ENCODE results near the gene DNAAF1. TPM values are rescaled to one million over a fixed set of nuclear protein-coding genes. Genes with fewer than 3 reads are reported as not detected.
"Not testable (repeated sequence)": the region's sequence is repeated elsewhere in the genome, so short reads cannot be mapped to it uniquely, and the experiment has no call there.

Gene DNAAF1
- total RNA-seq, 1 donor from 2014 or later = not detected

DNA sequence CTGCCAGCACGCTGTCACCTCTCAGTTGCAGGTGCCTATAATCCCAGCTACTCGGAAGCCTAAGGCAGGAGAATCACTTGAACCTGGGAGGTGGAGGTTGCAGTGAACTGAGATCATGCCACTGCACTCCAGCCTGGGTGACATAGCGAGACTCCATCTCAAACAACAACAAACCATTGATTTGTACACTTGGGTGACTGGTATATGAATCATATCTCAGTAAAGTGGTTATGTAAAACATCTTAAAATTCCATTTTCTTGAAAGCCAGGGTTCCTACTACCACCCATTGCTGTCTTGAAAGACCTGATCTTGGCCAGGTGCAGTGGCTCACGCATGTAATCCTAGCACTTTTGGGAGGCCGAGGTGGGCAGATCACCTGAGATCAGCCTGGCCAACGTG, 60.0 kb downstream of the DNAAF1 start:
- intact Hi-C loops (cut with micrococcal nuclease) = not testable (repeated sequence)

DNA sequence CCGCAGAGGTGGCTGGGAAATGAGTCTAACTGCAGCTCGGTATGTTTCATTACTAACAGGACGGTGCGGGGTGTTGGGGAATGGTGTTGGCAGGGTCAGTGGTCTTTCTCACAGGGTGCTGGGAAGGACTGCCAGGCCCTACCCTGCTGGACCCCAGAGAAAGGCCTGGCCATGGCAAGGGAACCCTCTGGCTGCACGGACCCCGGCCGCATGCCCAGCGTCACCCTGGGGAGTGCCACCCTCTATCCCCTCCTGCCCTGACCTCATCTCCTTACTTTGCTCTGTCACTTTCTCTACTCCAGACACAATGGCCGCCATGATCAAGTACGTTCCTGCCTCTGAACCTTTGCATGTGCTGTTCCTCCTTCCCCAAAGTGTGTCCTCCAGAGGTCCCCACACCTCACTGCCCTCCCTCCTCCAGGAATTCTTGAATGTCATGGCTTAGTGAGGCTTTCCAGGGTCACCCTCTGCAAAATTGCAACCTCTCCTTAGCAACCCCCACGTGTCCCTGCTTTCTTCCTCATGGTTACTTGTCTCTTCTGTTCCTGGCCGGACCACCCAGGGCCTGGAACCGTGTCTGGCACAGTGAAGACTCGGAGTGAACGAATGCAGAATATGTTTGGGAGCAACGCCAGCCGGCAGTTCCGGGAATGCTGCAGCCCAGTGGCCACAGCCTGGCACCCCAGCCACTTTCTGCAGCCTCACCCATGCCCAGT, 61.0 kb downstream of the DNAAF1 start:
- intact Hi-C loops (cut with micrococcal nuclease) = no loop called here

DNA sequence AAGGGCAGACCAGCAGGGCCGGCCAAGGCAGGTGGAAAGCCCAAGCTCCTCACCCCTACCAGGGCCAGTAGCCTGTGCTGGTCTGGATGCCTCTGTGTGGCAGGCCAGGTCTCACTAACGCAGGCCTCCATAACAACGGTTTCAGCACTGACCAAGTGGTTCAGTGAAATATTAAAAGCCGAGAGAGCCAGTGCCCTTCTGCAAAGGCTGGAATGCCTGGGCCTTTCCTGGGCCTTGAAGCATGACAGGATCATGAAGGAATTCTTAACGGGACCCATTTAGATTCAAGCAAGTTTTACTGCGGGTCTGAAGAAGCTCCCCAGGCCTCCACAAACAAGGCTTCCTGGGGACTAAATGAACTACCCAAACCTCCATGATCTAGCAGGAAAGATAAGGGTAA, 62.1 kb downstream of the DNAAF1 start:
- intact Hi-C loops (cut with micrococcal nuclease) = no loop called here

DNA sequence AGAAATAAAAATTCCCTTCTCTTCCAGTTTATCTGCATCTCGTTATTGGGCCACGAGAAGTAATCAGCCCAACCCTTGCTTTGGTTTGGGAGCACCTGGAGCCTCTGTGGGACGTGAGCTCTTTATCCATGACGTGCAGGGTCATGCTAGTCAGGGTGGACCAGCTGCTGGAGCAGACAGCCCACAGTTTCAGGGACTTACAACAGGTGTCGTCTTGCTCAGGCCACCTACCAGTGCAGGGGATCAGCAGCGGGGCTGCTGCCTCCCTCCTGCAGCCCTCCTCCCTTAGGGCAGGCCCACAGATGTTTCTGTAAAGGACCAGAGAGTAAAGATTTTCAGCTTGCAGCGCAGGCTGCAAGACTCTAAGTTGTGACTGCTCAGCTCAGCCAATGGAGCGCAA, 62.8 kb downstream of the DNAAF1 start:
- intact Hi-C loops (cut with micrococcal nuclease) = no loop called here

DNA sequence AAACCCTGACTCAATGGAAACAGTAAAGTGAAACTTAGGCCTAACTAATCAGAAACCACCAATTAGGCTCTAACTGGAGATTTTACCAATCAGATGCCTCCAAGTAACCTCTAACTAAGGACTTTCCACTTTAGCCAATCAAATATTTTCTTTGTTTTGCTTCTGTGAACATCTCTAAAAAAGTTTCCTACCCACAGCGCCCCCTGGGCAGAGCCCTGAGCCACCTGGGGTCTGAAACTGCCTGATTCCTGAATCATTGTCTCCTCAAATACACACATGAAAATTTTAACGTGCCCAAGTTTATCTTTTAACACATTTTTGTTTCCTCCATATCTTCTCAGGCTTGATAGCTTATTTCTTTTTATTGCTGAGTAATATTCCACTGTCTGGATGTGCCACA, 64.9 kb downstream of the DNAAF1 start:
- intact Hi-C loops (cut with micrococcal nuclease) = no loop called here

DNA sequence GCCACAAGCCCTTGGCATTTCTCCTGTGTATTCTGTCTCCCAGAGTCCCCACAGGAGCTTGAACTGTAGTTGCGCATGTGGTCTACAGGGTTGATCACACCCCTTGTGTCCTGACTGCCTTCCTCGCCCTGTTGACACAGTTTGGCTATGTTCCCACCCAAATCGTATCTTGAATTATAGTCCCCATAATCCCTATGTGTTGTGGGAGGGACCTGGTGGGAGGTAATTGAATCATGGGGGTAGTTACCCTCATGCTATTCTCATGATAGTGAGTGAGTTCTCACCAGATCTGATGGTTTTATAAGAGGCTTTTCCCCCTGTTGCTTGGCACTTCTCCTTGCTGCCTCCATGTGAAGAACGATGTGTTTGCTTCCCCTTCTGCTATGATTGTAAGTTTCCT, 67.0 kb downstream of the DNAAF1 start:
- intact Hi-C loops (cut with micrococcal nuclease) = no loop called here

DNA sequence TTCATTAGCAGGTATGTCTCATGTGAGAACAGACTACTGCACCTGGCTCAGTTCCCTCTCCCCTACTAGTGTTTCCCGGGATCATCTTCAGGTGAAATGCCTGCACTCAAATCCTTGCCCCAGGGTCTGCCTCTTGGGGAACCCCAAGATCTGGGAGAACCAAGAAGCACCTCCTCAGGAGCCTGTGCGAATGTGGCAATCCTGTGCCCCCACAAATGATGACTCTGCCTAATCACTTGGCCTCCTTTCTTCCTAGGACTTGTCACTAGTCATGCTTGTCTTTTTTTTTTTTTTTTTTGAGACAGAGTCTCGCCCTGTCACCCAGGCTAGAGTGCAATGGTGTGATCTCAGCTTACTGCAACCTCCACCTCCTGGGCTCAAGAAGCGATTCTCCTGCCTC, 67.5 kb downstream of the DNAAF1 start:
- intact Hi-C loops (cut with micrococcal nuclease) = no loop called here

DNA sequence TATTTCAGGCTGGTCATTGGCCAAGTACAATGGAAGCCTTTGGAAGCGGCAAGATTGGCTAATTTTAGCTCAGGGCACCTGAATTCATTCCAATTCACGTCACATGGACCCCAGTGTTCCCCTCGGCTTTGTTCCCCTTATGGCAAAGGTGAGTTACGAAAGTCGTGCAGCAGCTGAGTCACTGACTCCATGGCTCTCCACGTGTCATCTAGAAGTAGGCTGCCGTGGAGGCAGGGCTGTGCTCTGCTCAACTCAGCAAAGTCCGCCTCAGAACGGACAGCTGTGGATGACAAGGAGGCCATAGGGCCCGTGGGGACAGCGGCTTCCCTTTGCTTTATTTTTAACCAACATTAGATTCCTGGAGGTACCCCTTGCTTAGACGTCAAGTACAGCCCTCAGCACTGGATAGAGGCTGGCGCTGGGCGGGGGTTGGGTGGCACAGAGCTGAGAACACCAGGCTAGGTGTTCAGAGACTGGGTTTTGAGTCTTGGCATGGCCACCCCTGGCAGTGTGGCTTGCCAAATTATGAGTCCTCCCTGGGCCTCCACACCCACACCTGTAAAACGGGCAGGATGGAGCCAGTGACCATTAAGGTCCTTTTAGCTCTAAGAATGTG, 69.5 kb downstream of the DNAAF1 start:
- intact Hi-C loops (cut with micrococcal nuclease) = no loop called here

DNA sequence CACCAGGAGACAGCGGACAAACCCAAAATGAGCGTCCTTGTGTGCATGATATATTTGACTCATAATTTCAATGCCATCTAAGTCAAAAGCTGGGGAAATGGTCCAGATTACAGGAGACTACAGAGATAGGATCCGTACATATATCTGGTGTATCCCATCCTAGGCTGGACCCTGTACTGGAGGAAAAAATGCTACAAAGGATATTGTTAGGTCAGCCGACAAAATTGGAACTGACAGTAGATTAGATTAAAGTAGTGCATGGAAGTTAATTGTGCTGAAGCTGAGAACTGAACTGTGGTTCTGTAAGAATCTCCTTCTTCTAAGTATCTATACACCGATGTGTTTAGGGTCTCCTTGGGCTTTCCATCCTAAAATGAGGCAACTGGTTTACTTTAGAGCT, 70.4 kb downstream of the DNAAF1 start:
- intact Hi-C loops (cut with micrococcal nuclease) = no loop called here

DNA sequence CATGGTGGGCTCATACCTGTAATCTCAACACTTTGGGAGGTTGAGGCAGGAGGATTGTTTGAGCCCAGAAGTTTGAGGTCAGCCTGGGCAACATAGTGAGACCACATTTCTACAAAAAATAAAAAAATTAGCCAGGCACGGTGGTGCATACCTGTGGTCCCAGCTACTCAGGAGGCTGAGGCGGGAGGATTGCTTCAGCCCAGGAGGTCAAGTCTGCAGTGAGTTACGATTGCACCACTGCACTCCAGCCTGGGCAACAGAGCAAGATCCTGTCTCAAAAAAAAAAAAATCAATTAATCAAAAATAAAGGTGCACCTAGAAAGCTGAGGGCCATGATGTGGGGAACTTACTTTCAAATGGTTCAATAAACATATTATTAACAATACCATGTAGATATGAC, 71.0 kb downstream of the DNAAF1 start:
- intact Hi-C loops (cut with micrococcal nuclease) = not testable (repeated sequence)

DNA sequence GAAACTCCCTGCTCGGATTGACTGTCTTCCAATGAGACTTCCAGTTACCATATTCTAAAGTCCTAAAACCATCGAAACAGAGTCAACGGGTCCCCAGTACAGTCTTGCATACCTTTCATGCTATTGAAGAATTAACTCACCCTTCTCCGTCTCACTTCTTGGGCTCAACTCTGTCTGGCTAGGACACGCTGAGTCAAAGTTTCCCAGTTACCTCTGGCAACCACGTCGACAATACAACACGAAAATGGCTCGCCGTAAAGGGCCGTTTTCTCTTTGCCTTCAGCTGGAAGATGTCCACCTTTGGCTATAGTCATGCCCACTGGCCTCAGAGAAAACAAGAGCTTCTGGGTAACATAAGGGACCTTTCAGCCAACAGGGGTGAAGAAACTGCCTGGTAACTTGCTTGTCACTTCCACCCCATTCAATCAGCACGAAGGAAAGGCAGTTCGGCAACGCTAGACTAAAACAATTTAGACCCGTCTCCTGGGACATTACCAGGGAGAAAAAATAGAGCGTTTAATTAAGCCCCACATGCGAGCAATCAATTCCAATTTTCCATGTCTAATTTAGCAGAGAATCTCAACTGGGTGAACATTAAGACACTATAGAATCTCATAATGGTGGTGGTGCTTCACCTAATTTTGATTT, 73.2 kb downstream of the DNAAF1 start:
- intact Hi-C loops (cut with micrococcal nuclease) = no loop called here

DNA sequence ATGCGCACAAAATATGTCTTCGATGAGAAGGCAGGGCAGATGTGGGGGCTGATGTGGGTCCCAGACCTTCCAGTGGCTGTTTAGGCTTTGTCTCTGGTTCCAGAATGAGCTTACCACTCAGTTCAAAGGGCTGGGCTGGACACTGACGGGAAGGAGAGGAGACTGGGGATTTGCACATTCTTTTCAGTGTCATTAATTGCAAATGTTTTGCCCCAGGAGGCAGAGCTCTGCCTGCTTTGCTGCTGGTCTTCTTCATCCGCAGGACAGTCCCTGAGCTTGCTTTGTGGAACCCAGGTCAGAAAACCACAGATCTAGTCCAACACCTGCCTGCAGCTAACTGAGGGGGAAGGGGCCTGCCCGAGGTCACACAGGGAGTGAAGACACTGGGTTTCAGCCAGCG, 73.8 kb downstream of the DNAAF1 start:
- intact Hi-C loops (cut with micrococcal nuclease) = no loop called here

DNA sequence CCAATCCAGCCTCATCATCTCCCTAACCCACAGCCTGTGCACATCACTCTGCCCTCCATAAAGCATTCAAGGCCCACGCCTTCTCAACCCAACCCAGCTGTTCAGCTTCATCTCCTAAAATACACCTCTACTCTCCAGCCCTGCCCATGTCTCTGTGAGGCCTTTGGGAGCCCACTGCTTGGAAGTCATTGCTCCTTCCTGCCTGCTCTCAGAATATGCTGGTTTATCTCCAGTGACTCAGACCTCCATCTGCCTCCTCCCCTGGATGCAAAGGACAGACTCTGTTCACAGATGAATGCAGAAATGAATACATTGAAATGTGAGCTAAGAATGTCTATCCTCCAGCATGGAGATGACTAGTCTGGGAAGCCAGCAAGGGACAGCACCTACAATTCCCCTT, 75.7 kb downstream of the DNAAF1 start:
- intact Hi-C loops (cut with micrococcal nuclease) = no loop called here

DNA sequence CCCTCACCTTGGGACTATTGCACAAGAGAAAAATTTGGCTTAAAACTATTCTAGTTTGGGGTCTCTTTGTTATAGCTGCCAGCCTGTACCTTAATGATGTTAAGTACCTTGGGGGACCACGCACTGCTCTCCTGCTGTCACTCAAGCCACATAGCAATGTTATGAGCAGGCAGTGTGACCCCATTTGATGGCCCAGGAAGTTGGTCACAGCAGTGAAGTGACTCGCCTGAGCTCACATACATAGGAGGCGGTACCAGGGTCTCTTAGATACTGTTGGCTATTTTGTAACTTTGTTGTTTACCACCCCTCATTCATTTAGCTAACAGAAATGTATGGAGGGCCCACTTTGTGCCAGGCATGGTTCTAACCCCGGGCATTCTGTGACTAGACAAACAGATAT, 78.3 kb downstream of the DNAAF1 start:
- intact Hi-C loops (cut with micrococcal nuclease) = no loop called here

DNA sequence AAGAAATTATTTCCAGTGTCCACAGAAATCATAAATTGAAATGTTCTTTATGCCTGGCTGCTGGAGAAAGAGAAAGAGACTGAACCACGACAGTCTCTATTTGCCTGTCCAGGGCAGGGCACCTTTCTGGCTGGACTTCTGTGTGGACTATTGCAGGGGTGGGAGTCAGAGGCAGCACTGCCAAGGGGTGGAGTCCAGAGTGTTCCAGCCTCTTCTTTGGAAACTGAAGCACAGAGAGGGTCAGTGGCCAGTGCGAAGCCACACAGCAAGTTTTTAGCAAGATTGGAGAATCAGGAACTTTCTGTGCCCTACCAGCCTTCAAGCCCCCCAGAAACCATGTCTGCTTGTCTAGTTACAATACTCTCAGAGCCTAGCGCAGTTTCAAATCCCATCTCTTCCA, 79.4 kb downstream of the DNAAF1 start:
- intact Hi-C loops (cut with micrococcal nuclease) = no loop called here

DNA sequence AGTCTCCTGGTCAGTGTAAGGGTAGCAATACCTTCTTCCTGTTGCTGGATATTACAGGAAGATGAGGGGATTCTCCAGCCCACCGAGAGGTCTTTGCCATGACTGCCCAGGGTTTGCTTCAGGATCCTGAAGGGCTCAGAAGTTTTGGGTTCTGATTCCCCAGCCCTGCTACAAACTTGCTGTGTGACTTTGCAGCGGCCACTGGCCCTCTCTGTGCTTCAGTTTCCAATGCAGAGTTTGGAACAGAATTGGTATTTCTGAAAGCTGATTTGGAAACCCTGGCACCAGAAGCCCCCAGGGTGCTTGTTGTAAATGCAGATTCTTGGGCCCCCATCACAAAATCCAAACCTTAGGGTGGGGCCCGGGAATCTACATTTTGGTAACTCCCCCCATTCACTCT, 80.0 kb downstream of the DNAAF1 start:
- intact Hi-C loops (cut with micrococcal nuclease) = no loop called here

DNA sequence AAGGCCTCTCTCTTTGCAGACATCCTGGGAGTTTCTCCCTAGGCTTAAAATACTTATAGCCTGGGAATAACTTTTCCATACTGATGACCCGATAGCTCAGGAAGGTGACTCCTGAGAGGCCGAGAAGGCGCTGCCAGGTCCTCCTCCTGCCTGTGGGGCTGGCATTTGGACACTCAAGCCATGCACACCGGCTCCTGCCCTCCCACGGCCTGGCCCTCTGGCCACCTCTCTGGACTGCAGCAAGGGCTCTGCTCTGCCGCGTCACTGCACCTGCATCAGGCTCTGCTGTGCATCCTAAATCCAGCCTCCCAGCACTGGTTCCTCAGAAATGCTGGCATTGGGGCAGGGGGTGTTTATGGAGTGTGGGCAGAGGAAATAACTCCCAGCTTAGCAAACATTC, 80.5 kb downstream of the DNAAF1 start:
- intact Hi-C loops (cut with micrococcal nuclease) = no loop called here

DNA sequence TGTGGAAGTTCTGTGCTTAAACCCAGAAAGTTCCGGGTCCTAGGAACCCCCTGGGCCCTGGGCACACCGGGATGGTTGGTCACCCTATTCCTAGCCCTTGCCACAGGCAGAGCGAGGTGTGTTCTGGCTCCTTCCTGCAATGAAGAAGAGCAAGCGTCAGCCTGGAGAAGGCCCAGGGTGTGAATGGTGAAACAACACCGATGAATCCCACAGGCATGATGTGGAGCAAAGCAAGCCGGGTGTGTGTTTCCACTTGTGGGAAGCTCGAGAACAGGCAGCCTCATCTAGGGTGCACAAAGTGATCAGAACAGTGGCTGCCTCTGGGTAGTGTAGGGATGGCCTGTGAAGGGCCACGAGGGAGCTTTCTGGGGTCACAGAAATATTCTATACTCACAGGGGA, 80.9 kb downstream of the DNAAF1 start:
- intact Hi-C loops (cut with micrococcal nuclease) = no loop called here

Other genes with a start within 250 kb of the DNAAF1 start
- gene MLYCD, start 246.2 kb upstream of the DNAAF1 start, total RNA-seq = 5.6 and 6.2 TPM in 2 replicates
- 0.24 and 0.51 TPM in 2 replicates for gene OSGIN1, start 192.1 kb upstream of the DNAAF1 start, total RNA-seq
- gene NECAB2, start 177.1 kb upstream of the DNAAF1 start, total RNA-seq = not detected in 2 replicates
- gene SLC38A8, start 102.5 kb upstream of the DNAAF1 start, total RNA-seq = not detected in 2 replicates
- 58.2 and 65.7 TPM in 2 replicates for gene MBTPS1, start 28.4 kb upstream of the DNAAF1 start, total RNA-seq
- gene HSDL1, start 131 bp upstream of the DNAAF1 start, total RNA-seq = 9.8 and 12.2 TPM in 2 replicates
- gene TAF1C, start 41.7 kb downstream of the DNAAF1 start, total RNA-seq = 57.4 and 62.5 TPM in 2 replicates
- not detected in 2 replicates for gene ADAD2, start 45.8 kb downstream of the DNAAF1 start, total RNA-seq
- gene KCNG4, start 94.7 kb downstream of the DNAAF1 start, total RNA-seq = not detected in 2 replicates
- not detected in 2 replicates for gene WFDC1, start 149.6 kb downstream of the DNAAF1 start, total RNA-seq
- not detected in 2 replicates for gene ATP2C2, start 223.2 kb downstream of the DNAAF1 start, total RNA-seq

All from T-helper 1 cell treated with Interleukin-12 subunit alpha and Interleukin-12 subunit beta and Interleukin-4 antibody, amounts not matched to agents 30 ng/mL and 1 ng/mL, for 36 hours (primary cell).